ENCODE data around the gene HLA-DMB.
"Not testable (repeated sequence)": the region's sequence is repeated elsewhere in the genome, so short reads cannot be mapped to it uniquely, and the experiment has no call there.

Gene HLA-DMB

DNA sequence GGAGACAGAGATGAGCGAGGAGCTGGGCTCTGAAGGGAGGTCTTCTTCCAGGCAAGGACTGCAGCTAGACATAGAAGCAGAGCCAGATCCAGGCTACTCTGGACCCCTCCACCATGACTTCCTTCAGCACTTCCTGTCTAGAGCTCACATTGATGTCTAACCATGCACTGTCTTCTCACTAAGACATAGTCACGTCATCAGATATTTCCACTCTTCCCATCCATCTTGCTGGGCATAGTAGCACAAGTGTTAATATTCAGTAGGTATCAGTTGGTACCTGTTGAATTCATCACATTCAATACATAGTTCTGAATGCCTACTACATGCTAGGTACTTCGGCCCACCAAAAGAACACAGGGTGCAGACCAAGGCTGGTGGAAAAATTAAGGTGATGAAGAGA is 9.2 kb upstream of the HLA-DMB start:
- DNase-seq (ENCODE audit: low read depth), result no peak

DNA sequence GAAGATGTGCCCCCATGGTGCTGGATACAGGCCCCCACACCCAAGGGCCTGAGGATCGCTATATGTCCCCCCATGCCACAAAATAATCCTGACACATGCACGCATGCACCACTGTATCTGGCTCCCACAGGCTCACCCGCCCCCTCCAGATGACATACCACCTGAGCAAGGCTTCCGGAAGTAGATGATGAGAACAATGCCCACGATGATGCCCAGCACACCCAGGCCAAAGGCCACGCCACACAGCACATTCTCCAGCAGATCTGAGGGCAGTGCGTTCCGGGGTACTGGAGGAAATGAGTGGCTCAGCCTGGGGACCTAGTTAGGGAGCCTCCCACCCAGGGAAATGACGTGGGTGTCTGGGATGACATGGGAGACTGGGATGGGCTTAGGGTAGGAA is 8.3 kb upstream of the HLA-DMB start:
- no peak for DNase-seq (ENCODE audit: low read depth)

DNA sequence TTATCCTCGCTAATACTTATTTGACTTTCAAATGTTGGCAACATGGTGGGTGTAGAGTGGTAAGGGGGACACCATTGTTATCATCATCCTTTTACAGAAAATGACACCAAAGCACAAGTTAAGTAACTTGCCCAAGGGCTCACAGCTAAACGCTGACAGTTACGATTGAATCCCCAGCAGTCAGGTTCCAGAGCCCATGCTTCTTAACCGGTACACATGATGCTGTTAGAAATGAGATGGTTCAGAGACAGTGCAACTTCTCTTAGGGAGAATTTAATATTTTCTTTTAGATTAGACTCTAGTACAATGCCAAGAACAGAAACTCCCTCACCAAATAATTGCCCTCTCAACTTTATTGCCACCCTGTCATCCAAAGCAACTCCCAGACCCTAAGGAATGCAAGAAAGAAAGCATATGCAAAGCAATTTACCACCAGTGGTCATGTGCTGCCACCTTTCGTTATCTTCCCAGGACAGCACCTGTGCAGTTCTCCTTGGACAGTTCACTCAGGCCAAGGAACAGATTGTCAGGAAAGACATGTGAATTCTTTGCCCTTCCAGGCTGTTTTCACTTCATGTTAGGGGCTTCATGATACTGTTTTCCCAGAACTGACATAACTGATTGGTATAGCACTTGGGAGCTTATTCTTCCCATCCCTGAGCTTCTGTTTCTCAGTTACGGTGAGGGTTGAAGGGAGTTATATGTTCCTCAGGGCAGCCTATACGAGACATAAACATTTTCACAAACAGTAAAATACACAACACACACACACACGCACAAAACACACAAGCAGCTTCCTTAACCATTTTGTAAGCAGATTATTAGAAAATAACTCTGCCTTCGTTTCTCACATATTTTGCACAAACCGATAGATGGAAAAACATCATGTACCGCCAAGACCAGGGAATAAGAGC is 7.0 kb upstream of the HLA-DMB start:
- peak; percentile 14 for DNase-seq (ENCODE audit: low read depth)

DNA sequence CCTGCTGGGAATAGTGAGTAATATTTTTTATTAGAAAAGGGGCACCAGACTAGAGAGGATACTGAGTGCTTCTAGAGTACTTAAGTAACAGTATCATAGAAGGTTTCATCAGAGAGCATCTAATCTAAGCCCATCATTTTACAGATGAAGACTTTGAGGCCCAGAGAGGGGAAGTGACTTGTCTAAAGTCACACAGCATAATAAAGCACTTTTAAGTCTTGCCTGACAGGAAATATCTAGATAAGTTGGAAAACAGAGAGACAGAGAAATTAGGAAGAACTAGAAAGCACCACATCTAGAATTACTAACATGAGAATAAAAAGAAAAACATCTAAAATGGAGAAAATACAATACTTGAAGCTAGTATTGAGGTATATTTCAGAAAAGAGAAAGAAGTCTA is 6.1 kb upstream of the HLA-DMB start:
- DNase-seq (ENCODE audit: low read depth), result no peak

DNA sequence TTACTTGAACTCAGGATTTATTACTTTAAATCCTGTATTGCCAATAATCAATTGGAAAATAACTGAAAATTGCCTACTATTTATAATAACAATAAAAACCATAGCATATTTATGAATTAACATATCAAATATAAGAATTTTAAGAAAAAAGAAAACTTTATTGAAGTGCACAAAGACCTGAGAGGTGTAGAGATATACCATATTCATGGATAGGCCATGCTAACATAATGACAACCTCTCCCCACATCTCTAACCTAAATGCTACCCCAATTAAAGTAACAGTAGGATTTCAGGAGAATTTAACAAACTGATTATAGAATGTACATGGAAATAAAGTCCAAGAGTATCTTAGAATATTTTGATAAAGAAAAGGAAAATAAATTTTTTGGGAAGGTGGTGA is 5.1 kb upstream of the HLA-DMB start:
- no peak for DNase-seq (ENCODE audit: low read depth)

DNA sequence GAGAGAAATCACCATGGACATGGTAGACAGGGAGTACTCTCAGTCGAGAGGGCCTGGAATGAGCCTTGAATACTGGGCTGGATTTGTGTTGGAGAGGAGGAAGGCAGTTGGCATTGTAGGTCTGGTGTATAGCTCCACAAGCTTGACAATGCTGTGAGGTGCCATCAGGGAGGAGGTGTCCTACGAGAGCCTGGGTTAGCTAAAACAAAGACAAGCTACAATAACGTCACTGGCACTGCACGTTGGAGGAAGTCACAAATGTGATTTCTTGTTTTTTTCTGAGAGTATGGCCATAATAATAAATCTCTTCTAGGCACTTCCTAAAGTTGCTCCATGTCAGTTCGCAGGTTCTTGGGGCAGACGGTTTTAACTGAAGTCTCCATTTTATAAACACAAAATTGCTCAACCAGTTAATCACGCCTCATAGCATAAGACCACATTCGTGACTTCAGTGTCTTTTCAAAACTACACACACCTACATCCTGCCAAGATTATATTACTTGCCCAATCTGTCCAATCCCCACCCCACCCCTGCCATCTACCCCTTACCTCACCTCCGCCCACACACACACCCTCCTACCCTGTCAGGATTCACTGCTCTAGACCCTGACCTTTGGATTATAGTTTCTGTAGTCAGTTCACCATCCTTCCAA is 4.4 kb upstream of the HLA-DMB start:
- DNase-seq (ENCODE audit: low read depth), result no peak

DNA sequence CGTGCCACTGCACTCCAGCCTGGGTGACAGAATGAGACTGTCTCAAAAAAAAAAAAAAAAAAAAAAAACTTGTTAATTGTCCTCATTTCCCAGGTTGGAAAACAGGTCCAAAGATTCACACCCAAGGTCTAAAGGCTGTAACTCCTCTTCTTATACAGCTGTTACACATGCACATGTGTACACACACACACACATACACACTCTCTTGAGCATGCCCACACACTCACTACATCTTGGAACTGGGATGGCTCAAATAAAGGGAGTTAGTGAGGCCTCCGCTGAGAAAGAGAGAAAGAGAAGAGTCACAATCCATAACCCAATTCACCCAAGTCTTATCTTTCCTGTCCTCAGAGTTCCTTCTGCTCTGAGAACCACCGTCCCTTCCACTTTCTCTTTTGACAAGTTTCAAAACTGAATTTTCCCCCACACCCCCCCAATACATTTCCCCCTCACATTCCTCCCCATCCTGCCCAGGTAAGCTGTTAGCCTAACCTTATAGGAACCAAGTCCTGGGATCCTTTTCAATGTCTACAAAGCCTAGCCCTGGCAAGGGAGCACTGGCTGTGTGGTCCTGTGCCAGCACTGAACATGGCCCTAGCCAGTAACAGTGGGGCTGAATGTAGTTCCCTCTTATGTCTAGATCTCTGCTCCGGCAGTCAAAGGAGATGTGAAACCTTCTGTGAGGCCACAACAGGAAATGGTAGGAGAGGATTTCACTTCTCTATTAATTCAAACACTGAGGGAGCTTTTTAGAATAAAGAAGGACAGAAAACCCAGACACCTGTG is 3.2 kb upstream of the HLA-DMB start:
- no peak for DNase-seq (ENCODE audit: low read depth)

DNA sequence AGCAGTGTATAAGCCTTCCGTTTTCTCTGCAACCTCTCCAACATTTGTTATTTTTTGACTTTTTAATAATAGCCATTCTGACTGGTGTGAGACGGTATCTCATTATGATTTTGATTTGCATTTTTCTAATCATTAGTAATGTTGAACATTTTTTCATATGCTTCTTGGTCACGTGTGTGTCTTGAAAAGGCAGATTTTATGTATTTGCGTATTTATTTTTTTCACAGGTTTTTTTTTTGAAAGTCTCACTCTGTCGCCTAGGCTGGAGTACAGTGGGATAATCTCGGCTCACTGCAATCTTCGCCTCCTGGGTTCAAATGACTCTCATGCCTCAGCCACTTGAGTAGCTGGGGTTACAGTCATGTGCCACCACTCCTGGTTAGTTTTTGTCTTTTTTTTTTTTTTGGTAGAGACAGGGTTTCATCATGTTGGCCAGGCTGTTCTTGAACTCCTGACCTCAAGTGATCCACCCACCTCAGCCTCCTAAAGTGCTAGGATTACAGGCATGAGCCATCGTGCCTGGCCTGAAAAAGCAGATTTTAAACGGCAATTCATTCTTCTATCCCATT is 1.8 kb upstream of the HLA-DMB start:
- DNase-seq (ENCODE audit: low read depth), result not testable (repeated sequence)

DNA sequence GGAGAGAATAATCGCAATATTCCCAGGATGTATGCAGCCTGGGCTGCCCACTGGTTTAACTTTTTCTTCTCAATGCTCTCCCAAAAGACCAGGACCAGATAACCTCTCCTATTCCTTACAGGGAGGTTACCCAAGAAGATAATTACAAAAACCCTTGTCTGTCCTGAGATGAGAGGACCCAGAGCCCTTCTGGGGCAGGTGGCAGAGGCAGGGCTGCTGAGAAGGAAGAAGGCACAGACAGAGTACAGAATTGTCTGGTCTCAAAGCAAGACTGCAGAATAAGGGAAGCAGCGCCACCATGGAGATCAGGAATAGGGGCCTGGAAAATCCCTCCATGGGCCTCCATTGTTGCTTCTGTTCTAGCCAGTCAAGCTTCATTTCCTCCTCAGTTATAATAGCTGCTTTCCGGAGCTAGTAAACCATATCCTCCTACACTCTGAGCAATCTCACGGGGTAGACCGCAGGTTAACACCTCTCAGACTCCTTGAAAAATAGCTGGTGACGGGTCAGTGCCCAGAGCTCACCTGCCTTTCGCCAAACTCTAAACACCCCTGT is 463 bp upstream of the HLA-DMB start:
- DNase-seq (ENCODE audit: low read depth), result peak; percentile 13

DNA sequence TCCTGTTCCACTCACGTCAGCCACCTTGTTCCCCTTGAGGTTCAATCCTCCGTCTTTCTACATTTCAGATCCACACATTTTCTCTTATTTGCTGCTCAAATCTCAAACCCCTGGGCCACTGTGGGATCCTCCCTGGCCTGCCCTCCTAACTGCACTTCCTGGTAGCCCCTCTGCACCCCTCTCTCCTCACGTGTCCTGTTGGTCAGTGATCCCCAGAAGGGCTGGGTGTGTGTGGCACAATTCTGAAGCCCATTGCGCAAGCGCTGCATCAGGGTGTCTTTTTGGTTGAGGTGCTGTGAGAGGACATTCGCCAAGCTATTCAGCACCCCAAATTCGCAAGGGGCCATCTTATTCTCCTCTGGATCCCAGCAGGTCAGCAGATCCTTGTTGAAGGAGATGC is 2.3 kb downstream of the HLA-DMB start:
- DNase-seq (ENCODE audit: low read depth), result no peak

DNA sequence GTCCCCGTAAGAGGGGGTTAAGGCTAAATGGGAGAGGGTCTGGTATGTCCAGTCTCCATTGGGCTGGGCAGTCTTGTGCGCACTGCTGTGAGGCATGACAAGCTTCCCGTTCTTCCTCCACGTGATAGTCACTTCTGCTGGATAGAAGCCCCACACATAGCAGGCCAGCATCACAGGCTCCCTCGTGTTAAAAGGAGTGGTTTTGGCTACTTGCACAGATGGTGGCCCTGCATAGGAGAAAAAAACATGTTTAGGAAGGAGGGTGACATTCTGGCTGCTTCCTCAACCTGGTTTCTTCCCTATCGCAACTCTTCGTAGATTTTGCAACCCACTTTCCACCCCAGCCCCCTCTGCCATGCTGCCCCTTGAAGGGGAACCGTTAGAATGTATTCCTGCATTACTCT is 3.6 kb downstream of the HLA-DMB start:
- no peak for DNase-seq (ENCODE audit: low read depth)

DNA sequence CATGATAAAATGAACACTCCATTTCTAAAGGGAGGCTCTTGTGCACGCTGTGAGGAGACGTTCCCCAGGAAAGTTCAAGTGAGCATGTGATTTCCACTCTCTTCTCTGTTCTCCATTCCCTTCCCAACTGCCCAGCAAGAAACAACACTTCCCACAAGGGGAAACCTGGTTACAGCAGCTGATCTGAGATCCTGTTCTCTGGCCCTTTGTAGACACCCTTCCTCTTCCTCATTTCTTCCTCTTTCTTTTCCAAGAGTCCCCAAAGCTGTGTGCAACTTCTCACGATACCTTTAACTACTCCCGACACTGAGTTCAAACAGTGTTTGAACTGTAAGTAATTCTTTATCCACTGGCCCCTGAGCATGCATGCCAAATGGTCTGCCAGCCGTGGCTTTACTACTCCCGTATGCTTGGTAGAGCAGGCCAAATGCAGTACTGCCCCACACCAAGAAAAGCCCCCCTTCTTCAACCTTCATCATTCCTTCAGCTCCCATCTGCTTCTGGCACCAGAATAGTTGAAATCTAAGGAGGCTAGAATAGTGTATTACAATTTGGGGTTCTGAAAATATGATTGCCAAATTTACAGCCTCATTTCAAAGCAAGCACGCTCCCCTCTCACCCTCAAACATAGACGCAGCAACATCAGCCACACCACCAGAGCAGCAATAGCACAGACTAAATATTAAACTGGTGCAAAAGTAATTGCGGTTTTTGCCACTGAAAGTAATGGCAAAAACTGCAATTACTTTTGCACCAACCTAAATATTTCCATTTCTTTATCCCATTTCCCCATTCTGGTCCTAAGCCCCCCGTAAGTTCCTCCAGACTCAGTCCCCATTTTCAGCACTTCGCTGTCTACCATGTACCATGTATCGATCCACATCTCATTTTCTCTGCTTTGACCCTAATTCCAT is 4.3 kb downstream of the HLA-DMB start:
- DNase-seq (ENCODE audit: low read depth), result no peak

DNA sequence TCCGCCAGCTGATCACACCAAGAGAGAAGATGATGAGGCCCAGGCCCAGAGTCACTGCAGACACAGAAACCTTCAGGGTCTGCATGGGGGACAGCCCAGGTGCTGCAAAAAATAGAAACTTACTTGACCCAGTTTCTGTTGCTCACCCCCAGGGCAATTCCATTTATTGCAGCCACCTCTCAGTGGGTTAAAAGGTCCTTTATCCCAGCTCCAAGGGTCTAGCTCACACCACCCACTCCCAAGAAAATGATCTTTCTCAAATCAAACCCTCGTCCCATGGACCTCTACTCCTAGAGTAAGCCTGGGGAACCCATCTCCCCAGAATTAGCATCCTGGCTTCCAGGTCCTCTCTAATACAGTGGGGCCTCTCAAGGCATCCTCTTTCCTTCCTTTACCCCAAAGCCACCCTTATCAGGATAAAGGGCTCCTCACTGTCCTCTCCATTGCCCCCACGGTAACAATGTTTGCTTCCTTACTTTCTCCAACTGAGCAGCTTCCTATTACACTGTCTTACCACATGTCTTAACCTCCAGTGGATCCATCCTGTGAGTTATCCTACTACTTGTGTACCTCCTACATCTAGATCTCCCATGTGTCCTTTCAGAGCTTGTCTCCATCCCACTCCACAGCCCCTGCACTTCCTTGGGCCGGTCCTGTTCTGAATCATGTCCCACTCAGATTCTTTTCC is 5.1 kb downstream of the HLA-DMB start:
- no peak for DNase-seq (ENCODE audit: low read depth)

DNA sequence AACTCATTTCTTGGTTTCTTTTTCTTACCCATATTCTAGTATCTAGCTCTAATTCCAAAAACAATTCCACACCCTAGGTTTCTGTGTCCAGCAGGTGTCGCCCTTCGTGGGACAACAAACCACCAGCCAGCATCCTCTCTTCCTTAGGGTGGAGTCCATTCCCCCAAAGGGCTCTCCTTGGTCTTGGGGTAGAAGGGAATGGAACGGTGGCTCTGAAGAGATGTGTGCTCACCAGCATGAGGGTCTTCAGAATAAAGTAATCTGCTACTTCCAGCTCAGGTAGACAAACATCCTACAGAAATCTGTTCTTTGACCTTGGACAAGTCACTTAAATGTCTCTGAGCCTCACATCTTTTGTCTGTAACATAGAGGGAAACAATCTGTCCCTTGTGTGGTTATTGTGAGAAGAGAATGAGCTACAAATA is 7.2 kb downstream of the HLA-DMB start:
- peak; percentile 81 for DNase-seq (ENCODE audit: low read depth)

DNA sequence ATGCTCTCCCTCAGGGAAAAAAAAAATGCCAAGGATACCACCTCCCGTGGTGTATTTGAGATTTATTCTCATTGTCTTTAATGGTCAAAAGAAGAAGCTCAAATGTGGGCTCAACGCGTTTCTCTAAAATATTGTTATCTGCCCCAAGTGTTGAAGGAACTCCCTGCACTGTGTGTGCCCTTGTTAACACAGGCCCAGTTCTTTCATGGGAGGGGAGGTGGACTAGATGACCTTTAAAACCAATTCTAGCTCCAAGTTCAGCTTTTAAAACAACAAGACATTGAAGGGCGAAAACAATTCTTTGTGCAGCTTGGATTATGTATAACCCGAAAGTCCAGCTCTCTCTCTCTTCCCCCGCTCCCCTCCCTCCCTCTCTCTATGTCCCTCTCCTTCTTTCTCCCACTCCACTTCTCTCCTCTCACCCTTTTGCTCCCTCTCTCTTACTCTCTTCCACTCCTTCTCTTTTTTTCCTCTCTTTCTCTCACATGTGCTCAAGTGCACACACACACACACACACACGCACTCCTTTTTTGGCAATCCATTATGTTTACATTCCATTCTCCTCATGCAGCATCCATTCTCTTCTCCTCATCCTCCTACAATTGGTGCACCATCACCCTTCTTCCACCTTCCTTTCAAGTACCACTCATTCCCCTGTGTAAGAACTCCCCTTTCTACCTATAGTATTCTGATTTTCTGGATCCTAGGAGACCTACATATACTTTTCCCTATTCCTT is 8.5 kb downstream of the HLA-DMB start:
- no peak for DNase-seq (ENCODE audit: low read depth)

DNA sequence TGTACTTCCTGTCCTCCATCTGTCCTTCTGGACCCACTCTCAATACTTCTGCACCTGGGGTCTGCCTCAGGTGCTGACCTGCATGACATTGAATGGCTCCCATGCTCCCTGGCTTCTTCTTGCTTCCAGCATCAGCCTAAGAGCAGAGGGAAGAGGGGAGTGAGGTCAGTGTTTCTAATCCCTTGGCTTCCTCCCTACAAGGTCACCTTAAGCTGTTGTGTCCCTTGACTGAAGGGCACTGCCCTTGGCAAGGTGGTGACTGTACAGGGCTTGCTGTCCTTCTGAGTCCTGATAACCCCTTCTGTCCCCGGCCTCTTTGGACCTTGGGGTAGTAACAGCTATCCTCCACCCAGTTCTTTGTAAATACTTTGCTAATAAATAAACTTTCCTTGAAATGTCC is 9.6 kb downstream of the HLA-DMB start:
- DNase-seq (ENCODE audit: low read depth), result no peak

DNA sequence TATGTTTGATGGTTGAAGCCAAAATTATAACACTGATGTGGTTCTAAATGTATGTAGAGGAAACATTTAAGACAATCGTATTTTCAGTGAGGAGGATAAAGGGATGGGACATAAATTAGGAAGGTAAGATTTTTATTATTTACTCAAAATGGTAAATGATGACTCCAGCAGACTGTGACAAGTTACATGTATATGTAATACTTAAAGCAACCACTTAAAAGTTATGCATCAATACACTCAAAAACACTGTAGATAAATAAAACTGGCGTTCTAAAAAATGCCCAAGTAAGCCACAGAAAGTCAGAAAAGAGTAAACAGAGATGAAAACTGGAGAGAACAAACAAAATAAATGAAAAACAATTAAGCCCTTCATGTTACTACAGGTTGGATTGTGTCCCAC is 18.7 kb downstream of the HLA-DMB start:
- DNase-seq (ENCODE audit: low read depth), result no peak

DNA sequence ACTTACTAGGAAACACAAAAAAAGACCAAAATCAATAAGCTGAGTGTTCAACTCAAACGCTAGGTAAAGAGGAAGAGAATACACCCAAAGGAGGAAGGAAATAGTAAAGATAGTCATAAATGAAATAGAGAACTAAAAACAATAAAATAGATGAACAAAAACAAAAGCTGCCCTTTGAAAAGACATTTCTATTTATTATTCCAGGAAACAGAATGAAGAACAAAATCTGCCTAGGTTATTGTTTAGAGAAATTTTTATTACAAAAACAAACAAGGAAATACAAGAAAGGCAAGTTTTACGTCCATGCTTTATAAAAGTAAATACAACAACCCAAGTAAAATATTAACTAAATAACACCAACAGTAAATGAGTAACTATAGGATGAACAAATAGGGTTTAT is 20.1 kb downstream of the HLA-DMB start:
- no peak for DNase-seq (ENCODE audit: low read depth)

DNA sequence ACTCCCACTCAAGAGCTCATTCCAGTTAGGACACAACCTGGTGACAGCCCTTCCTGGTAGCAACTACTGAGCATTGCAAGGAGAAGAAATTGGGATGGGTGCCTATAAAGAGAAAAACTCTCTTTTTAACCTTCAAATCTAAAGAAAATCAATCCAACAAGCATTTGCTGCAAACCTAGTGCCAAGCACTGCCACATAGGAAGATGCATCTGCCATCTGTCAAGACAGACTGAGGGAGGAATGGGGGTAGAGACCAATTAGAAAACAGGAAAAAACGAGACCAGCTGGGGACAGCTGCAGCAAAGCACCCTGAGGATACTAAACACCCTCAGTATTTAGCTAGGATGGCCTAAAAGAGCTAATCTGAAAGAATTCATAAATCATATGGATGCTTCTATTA is 27.9 kb downstream of the HLA-DMB start:
- DNase-seq (ENCODE audit: low read depth), result no peak

DNA sequence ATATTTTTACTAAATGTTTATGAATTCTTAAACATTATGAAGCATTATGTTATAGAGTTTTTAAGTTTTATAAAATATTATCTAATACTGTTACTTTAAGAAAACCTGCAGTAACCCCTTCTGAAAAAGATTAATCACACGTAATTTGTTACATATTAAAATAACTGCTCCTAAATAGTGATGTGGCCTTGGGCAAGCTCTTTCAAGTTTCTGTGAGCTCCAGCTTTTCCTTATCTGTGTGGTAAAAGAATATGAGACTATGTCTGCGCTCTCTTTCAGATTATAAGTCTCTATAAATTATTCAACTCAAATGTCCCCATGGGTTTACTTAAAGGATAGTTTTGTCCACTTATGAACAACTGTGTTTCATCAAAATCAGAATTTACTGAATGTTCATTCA is 31.9 kb downstream of the HLA-DMB start:
- DNase-seq (ENCODE audit: low read depth), result no peak
